ENCODE measurements around the gene PTP4A2.

Gene PTP4A2

DNA sequence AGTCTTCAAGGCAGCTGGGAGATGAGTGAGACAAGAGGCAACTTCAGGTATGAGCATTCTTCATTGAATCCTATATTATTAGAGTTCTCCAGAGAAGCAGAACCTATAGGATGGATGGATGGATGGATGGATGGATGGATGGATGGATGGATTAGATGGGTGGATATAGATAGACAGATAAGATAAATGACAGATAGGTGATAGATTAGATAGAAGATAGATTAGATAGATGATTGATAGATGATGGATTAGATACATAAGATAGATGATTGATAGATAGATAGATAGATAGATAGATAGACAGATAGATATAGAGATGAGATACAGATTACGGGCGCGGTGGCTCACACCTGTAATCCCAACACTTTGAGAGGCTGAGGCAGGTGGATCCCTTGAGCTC, 79.1 kb downstream of the PTP4A2 start:
- no peak for DNase-seq (ENCODE audit: low read depth in 2 of 2)

GRCh38 chr1:31857863-31858262, 80.3 kb downstream of the PTP4A2 start:
- DNase-seq (ENCODE audit: low read depth in 2 of 2), result no peak

Data from stimulated activated CD8-positive, alpha-beta memory T cell treated with anti-CD3 and anti-CD28 coated beads, Interleukin-15, amount 100 ng/mL, for 4 hours (primary cell).